Endodermal cell (in vitro differentiated cells): ENCODE results near the gene CDON. TPM values are rescaled to one million over a fixed set of nuclear protein-coding genes. Genes with fewer than 3 reads are reported as not detected.

Experiments used
- DNase-seq: peaks from one replicate; pipeline ENCODE4 v3.0.0-alpha.2; 2017
- H3K27ac ChIP-seq: 2 replicates; pipeline ENCODE4 v1.5.1; 2013; ENCODE audit warnings: mild to moderate bottlenecking, low read depth, low read length, moderate library complexity
- H3K27me3 ChIP-seq: 2 replicates; pipeline ENCODE4 v1.6.1; 2013; ENCODE audit warnings: mild to moderate bottlenecking, low read length, moderate library complexity; ENCODE audit not compliant: insufficient read depth, control insufficient read depth, poor library complexity, severe bottlenecking
- H3K36me3 ChIP-seq: 2 replicates; pipeline ENCODE4 v1.7.0; 2013; ENCODE audit warnings: mild to moderate bottlenecking, low read length, moderate library complexity; ENCODE audit not compliant: control insufficient read depth, insufficient read depth
- H3K4me1 ChIP-seq: one replicate; pipeline ENCODE4 v1.7.0; 2013; ENCODE audit warnings: low read length; ENCODE audit not compliant: control insufficient read depth, insufficient read depth
- H3K4me3 ChIP-seq: 2 replicates; pipeline ENCODE4 v1.5.1; 2013; ENCODE audit warnings: mild to moderate bottlenecking, low read length, moderate library complexity
- H3K9ac ChIP-seq: 2 replicates; pipeline ENCODE4 v1.6.1; 2013; ENCODE audit warnings: mild to moderate bottlenecking, low read length, moderate library complexity; ENCODE audit not compliant: poor library complexity, severe bottlenecking; ENCODE audit errors: extremely low read depth
- H3K9me3 ChIP-seq: 2 replicates; pipeline ENCODE4 v1.6.1; 2013; ENCODE audit warnings: mild to moderate bottlenecking, low read length, moderate library complexity; ENCODE audit not compliant: control insufficient read depth
- H3K27ac Mint-ChIP-seq: 2 replicates; pipeline ENCODE4 v1.8.0; 2020; ENCODE audit warnings: mixed read lengths
- H3K27me3 Mint-ChIP-seq: 2 replicates; pipeline ENCODE4 v1.8.0; 2021; ENCODE audit warnings: mild to moderate bottlenecking, mixed read lengths; ENCODE audit not compliant: insufficient read depth
- H3K36me3 Mint-ChIP-seq: 2 replicates; pipeline ENCODE4 v1.8.0; 2020; ENCODE audit warnings: low read depth, mixed read lengths
- H3K4me1 Mint-ChIP-seq: 2 replicates; pipeline ENCODE4 v1.8.0; 2020; ENCODE audit warnings: mixed read lengths
- H3K4me3 Mint-ChIP-seq: 2 replicates; pipeline ENCODE4 v1.8.0; 2020; ENCODE audit warnings: mild to moderate bottlenecking, moderate library complexity, mixed read lengths
- H3K9me3 Mint-ChIP-seq: 2 replicates; pipeline ENCODE4 v1.8.0; 2020; ENCODE audit warnings: mild to moderate bottlenecking, mixed read lengths
- WGBS, 2 experiments: methylation state at CpG; one replicate each; pipeline versions ENCODE4 v1.1.5 to v1.1.7; 2013; ENCODE audit warnings: missing lambda C conversion rate in 2 of 2, mixed read lengths in 1 of 2; ENCODE audit not compliant: insufficient coverage in 1 of 2, insufficient read length in 1 of 2; 5-methylcytosine and 5-hydroxymethylcytosine counted together
- total RNA-seq, 2 donors: library from RNA; stranded (reverse); fragmentation: NEBNext Ultra II Directional in 1 of 2; extraction: Animal tissue kit (Norgen Biotek cat#: 25700) in 1 of 2; gene quantifications; 2 replicates in 1 of 2; 3 replicates in 1 of 2; pipeline ENCODE4 v1.2.1, GENCODE V29; 2021
- TF ChIP-seq, protein P1 (sequence below): fragments of 200-600 bp; sonication (generic); conservative IDR thresholded peaks from 2 replicates; pipeline ENCODE4 v1.5.0; 2021; ENCODE audit warnings: antibody characterized with exemption, mild to moderate bottlenecking

The CDON gene
- total RNA-seq, 2 donors from 2014 or later, result 19.2 to 24.5 TPM

GRCh38 chr11:125958872-125959400 is 103.7 kb downstream of the CDON start:
- TF ChIP-seq, protein P1, sequence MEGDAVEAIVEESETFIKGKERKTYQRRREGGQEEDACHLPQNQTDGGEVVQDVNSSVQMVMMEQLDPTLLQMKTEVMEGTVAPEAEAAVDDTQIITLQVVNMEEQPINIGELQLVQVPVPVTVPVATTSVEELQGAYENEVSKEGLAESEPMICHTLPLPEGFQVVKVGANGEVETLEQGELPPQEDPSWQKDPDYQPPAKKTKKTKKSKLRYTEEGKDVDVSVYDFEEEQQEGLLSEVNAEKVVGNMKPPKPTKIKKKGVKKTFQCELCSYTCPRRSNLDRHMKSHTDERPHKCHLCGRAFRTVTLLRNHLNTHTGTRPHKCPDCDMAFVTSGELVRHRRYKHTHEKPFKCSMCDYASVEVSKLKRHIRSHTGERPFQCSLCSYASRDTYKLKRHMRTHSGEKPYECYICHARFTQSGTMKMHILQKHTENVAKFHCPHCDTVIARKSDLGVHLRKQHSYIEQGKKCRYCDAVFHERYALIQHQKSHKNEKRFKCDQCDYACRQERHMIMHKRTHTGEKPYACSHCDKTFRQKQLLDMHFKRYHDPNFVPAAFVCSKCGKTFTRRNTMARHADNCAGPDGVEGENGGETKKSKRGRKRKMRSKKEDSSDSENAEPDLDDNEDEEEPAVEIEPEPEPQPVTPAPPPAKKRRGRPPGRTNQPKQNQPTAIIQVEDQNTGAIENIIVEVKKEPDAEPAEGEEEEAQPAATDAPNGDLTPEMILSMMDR, result no peak
- Histone ChIP-seq H3K27me3 (no peaks in the 10 kb centered on the region), H3K27ac (no peak overlapping the region), H3K9ac (no peak overlapping the region), H3K4me3 (no peak overlapping the region), H3K36me3 (no peaks in the 10 kb centered on the region), H3K9me3 (peaks cover 8% of the 10 kb centered on the region), H3K4me1 (no peaks in the 10 kb centered on the region)
- no peak for DNase-seq
- Mint-ChIP-seq H3K36me3 (peaks cover 37% of the 10 kb centered on the region), H3K4me1 (peaks cover 3% of the 10 kb centered on the region), H3K27ac (no peak overlapping the region), H3K4me3 (no peak overlapping the region), H3K27me3 (no peaks in the 10 kb centered on the region), H3K9me3 (peaks cover 15% of the 10 kb centered on the region)
- WGBS, 2 experiments, result 96 to 97% methylated on average over 3 to 4 of the region's 4 CpGs

DNA sequence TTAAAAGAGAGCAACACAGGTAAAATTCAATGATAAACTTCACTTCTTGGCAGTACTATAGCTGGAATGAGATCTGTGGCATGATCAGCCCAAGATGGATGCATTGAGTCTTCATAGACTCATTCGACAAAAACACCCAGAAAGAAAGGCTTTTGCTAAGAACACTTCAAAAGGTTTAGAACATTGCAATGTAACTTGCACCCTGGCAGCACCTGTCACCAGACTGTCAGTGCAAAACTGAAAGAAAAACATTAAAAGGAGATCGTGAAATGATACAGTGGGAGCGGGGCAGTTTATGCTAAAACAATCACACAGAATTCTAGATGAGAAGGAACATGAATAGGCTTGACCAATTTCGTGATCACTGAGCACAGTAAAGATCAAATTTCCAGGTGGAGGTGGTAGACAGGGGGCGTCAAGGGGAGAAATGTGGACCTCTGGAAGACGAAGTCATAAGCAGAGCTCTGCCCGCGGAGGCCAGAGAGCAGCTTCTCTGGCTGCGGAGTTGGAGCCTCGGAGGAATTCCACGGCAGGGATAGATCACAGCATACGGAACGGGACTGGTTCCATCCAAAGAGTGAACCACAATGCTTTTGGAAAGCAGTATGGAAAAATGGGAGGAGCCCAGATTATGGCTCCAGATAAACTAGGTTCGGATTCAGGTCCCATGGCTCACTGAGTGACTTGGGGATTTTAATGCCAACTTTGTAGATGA is 104.9 kb downstream of the CDON start:
- Mint-ChIP-seq H3K9me3 (peaks cover 9% of the 10 kb centered on the region), H3K27me3 (no peaks in the 10 kb centered on the region), H3K4me3 (no peak overlapping the region), H3K4me1 (peaks cover 3% of the 10 kb centered on the region), H3K27ac (no peak overlapping the region), H3K36me3 (peaks cover 27% of the 10 kb centered on the region)
- Histone ChIP-seq H3K27me3 (no peaks in the 10 kb centered on the region), H3K9ac (no peak overlapping the region), H3K4me3 (no peak overlapping the region), H3K4me1 (no peaks in the 10 kb centered on the region), H3K36me3 (no peaks in the 10 kb centered on the region), H3K9me3 (peaks cover 8% of the 10 kb centered on the region), H3K27ac (no peak overlapping the region)
- TF ChIP-seq, protein P1, result no peak
- 93 to 95% methylated on average over 13 to 14 of the region's 14 CpGs for WGBS, 2 experiments
- no peak for DNase-seq

GRCh38 chr11:125956391-125957134 is 106.1 kb downstream of the CDON start:
- no peaks in the 10 kb centered on the region for H3K27me3 Mint-ChIP-seq
- no peak overlapping the region for H3K9ac ChIP-seq
- no peak overlapping the region for H3K27ac ChIP-seq
- H3K4me3 ChIP-seq, result no peak overlapping the region
- H3K4me1 Mint-ChIP-seq, result peaks cover 7% of the 10 kb centered on the region
- 92 to 96% methylated on average over 16 to 22 of the region's 22 CpGs for WGBS, 2 experiments
- no peak for DNase-seq
- H3K9me3 Mint-ChIP-seq, result no peaks in the 10 kb centered on the region
- no peaks in the 10 kb centered on the region for H3K4me1 ChIP-seq
- H3K27ac Mint-ChIP-seq, result peak overlapping the region; percentile 6
- no peaks in the 10 kb centered on the region for H3K9me3 ChIP-seq
- TF ChIP-seq, protein P1, result no peak
- no peaks in the 10 kb centered on the region for H3K36me3 ChIP-seq
- H3K4me3 Mint-ChIP-seq, result no peak overlapping the region
- H3K36me3 Mint-ChIP-seq, result peaks cover 16% of the 10 kb centered on the region
- H3K27me3 ChIP-seq, result no peaks in the 10 kb centered on the region
